Measurements from ENCODE around the gene ARHGDIA. TPM values are rescaled to one million over a fixed set of nuclear protein-coding genes. Genes with fewer than 3 reads are reported as not detected.

ARHGDIA gene
- total RNA-seq, result 282 and 361 TPM in 2 replicates

DNA sequence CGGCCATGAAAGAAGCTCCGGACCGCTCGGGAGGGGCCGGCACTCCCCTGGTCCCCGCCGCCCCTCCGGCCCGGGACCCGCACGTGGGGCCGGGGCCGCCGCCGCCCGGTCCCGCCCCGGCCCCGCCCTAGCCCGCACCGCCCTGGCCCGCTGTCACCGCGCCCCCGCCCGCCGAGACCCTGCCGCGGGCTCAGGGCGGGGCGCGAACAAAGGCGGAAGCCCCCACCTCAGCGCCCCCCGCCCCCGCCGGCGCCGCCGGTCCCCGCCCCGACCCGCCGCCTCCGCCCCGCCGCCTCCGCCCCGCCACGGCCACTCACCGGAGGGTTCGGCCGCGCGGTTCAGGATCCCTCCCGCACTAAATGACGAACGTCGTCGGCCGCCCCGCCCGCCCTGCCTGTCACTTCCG lies at the start of gene ARHGDIA:
Gene ARHGDIA, minus strand, starts transcription at position 357 of the 406 bp plus-strand sequence. CDS start 1,407 bp downstream, outside the sequence.

DNA sequence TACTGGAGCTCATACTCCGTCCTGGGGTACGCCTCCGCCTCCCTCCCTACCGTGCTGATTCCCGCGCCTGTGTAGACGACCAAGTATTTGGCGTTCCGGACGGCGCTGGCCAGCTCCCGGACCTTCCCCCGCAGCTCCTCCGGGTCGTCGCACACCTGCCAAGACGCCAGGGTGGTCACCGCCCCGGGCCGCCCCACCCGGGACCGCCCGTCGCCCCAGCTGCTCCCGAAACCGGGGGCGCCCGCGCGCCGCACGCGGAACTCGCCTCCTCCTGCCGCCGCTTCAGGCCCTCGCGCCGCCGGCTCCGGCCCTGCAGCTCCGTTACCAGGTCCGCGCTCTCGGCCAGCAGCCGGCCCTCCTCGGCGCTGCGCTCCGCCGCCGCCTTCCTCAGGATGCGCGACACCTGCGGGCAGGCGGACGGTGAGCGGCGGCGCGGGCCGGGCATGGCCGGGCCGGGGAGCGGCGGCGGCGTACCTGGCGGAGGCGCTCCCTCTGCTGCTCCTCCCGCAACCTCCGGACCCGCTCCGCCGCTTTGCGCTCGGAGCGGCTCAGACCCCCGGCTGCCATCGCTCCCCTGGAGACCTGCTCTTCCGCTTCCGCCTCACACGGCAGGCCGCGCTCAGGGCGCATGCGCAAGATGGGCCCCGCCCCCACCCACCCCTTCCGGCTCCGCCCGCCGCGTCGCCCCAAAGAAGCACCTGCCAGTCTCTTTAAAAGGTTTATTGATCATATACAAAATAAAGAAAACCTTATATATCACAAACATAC lies 46.6 kb upstream of the ARHGDIA start, which contains the start of gene SIRT7:
Gene SIRT7, minus strand, starts transcription at position 612 of the 768 bp plus-strand sequence. Its CDS starts 45 bp downstream, at position 567.

DNA sequence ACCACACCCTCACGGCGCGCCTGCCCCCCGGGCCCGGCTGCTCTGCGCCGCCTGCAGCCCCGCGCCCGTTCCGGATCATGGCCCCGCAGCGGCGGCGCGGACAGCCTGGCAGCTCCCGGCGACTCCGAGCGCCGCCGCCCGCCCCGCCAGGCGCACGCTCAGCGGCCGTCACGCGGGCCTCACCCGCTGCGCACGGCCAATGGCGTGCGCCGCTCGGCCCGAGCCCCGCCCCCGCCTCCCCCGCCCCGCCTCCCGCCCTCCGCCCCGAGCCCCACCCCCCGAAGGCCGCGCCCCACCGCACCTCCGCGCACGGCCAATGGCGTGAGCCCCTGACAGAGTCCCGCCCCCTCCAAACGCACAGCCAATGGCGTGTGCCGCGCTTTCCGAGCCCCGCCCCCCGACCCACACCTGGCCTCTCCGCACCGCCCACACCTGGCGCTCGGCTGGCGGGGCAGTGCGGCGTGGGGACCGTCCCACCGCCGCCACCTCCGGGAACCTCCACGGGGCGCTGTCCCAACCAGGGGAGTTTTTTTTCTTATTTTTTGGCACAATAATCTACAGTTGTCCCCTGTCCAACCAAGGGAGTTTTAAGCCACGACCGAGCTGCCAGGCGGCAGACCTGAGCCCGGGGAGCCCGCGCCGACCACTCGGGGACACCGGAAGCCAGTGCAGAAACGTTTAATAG lies 40.3 kb upstream of the ARHGDIA start, which contains the start of gene PCYT2:
Gene PCYT2, minus strand, starts transcription at position 123 of the 685 bp plus-strand sequence. Its CDS starts 44 bp downstream, at position 79.

DNA sequence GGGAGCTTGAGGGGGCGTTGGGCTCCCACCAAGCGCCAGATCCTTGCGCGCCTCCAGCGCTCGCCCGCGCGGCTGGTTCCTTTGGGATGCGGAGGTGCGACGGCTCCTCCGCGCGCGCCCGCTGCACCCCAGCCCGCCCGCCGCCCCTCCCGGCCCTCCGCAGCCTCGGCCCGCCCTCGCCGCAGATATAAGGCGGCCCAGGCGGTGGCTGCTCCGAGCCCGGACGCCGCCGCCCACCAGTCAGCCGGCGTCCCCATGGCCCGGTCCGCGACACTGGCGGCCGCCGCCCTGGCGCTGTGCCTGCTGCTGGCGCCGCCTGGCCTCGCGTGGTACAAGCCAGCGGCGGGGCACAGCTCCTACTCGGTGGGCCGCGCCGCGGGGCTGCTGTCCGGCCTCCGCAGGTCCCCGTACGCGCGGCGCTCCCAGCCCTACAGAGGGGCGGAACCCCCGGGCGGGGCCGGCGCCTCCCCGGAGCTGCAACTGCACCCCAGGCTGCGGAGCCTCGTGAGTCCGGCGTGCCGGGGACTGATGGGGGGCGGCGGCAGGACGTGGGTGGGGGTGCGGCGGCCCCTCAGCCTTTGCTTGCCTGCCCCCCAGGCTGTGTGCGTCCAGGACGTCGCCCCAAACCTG lies 31.0 kb upstream of the ARHGDIA start, which contains the start of gene NPB:
Gene NPB, plus strand, starts transcription at position 216 of the 630 bp plus-strand sequence. Its CDS starts 40 bp downstream, at position 256.

DNA sequence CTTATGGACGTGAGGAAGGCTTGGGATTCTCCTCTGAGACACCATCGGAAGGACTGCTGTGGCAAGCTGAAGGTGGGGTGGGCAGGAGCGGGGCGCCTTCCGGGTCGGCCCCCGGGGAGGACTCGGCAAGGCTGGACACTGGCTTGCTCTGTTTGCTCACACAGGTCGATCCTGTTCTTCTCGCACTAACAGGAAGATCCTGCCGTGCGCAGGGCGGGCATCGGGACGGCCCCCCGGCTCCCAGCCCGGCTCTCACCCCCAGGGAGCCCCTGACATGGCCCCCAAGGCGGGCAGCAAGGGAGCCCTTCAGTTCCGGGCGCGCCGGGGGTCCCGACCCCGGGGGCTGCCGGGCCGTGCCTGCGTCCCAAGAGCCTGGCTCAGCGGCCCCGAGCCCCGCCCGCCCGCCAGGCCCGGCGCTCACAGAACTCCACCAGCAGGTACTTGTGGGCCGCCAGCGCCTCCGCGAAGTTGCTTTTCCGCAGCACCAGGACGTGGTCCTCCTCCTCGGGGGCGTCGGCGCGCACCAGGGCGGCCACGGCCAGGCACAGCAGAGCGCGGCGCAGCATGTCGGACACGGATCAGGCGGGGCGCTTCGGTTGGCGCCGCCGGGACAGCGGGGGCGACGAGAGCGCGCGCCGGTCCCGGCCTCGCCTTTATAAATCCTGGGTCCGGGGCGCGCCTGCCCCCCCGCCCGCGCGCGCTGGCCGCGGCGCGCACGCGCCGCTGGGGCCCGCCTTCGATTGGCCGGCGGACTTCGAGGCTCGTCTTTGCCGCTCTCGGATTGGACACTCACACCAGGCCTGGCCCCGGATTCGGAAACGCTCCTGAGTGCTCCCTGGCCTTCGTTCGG lies 11.0 kb downstream of the ARHGDIA start, which contains the start of gene P4HB:
Gene P4HB, minus strand, starts transcription at position 630 of the 850 bp plus-strand sequence. Its CDS starts 64 bp downstream, at position 566.

DNA sequence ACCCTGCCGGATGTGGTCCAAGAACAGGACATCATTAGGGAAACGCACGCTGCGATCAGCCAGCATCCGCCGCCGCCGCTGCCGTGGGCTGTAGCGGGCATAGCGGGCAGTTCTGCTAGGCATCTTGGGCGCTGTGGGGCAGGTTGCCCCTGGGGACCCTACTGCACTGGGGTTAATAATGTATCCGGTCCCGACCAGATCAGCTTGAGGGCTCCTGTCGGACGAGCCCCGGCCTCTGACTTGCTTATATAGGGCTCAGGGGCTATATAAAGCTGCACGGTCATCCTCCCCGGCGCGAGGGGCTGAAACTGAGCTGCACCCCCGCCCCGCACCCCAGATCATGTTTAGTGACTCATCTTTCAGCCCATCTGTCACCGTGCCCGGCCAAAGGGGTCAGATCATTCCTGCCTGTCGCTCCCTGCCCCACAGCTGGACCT lies 36.3 kb downstream of the ARHGDIA start, which contains the start of gene PPP1R27:
Gene PPP1R27, minus strand, starts transcription at position 220 of the 437 bp plus-strand sequence. Its CDS starts 97 bp downstream, at position 123.

DNA sequence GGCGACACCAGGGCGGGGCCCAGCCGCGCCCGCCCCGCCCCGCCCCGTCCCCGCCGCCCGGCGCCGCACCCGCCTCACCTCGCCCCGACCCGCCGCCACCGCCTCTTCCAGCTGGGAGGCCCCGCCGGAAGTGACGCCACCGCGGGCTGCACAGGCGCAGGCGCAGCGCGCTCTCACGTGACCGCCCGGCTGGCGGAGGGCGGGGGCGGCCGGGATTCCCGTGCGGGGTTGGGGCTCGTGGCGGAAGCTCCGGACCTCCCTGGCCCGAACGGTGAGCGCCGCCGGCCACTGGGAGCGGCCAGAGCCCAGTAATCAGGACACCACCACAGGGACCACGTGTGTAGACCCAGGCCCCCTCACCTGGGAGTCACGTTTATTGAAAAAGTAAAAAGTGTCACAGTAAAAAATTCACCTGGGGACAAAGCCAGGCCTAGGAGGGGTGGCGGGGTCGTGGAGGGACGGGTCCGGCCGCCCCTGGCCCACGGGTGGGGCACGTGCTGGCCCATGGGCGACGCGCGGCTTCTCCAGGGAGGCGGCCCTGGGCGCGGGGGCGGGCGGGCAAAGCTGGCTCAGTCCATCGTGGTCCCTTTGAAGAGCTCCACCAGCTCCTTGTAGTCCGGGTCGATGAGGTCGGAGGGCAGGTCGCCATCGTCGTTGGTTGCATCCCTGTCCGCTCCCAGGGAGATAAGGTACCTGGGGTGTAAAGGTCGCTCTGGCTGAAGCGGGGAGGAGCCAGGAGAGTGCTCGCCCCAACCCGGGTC lies 37.8 kb downstream of the ARHGDIA start, which contains the start of gene MCRIP1:
Gene MCRIP1, minus strand, starts transcription at position 132 of the 761 bp plus-strand sequence. CDS start 8,785 bp downstream, outside the sequence.

Other genes with a start within 250 kb of the ARHGDIA start
- gene NPLOC4, start 234.2 kb downstream of the ARHGDIA start, total RNA-seq, result 63.8 and 70.1 TPM in 2 replicates
- gene TSPAN10, start 234.1 kb downstream of the ARHGDIA start, total RNA-seq, result 1.9 and 2.0 TPM in 2 replicates
- 1.2 and 3.2 TPM in 2 replicates for gene PDE6G, start 214.8 kb downstream of the ARHGDIA start, total RNA-seq
- 50.7 and 58.1 TPM in 2 replicates for gene OXLD1, start 204.7 kb downstream of the ARHGDIA start, total RNA-seq
- gene CCDC137, start 204.6 kb downstream of the ARHGDIA start, total RNA-seq, result 11.8 and 17.7 TPM in 2 replicates
- gene ARL16, start 187.5 kb downstream of the ARHGDIA start, total RNA-seq, result 37.7 and 46.4 TPM in 2 replicates
- gene HGS, start 187.3 kb downstream of the ARHGDIA start, total RNA-seq, result 88.8 and 125 TPM in 2 replicates
- 80.1 and 94.3 TPM in 2 replicates for gene MRPL12, start 168.0 kb downstream of the ARHGDIA start, total RNA-seq
- 12.7 and 23.0 TPM in 2 replicates for gene SLC25A10, start 159.1 kb downstream of the ARHGDIA start, total RNA-seq
- gene GCGR, start 67.2 kb downstream of the ARHGDIA start, total RNA-seq, result not detected in 2 replicates
- gene MCRIP1, start 38.0 kb downstream of the ARHGDIA start, total RNA-seq, result 103 and 127 TPM in 2 replicates
- not detected in 2 replicates for gene PPP1R27, start 36.3 kb downstream of the ARHGDIA start, total RNA-seq
- gene P4HB, start 10.8 kb downstream of the ARHGDIA start, total RNA-seq, result 1,723 and 2,500 TPM in 2 replicates
- gene ALYREF, start 20.2 kb upstream of the ARHGDIA start, total RNA-seq, result 235 and 249 TPM in 2 replicates
- 273 and 321 TPM in 2 replicates for gene ANAPC11, start 20.4 kb upstream of the ARHGDIA start, total RNA-seq
- gene NPB, start 30.9 kb upstream of the ARHGDIA start, total RNA-seq, result under 0.01 TPM in 1 of 2 replicates, not detected in the other
- 131 and 163 TPM in 2 replicates for gene PCYT2, start 40.1 kb upstream of the ARHGDIA start, total RNA-seq
- 23.7 and 27.7 TPM in 2 replicates for gene SIRT7, start 46.8 kb upstream of the ARHGDIA start, total RNA-seq
- 8.3 and 8.4 TPM in 2 replicates for gene MAFG, start 56.4 kb upstream of the ARHGDIA start, total RNA-seq
- gene PYCR1, start 66.0 kb upstream of the ARHGDIA start, total RNA-seq, result 183 and 184 TPM in 2 replicates
- gene MYADML2, start 75.9 kb upstream of the ARHGDIA start, total RNA-seq, result not detected in 2 replicates
- not detected in 2 replicates for gene NOTUM, start 89.8 kb upstream of the ARHGDIA start, total RNA-seq
- gene ASPSCR1, start 106.3 kb upstream of the ARHGDIA start, total RNA-seq, result 28.0 and 32.1 TPM in 2 replicates
- gene CENPX, start 151.5 kb upstream of the ARHGDIA start, total RNA-seq, result 121 and 149 TPM in 2 replicates
- gene LRRC45, start 152.0 kb upstream of the ARHGDIA start, total RNA-seq, result 16.4 and 20.4 TPM in 2 replicates
- gene RAC3, start 160.3 kb upstream of the ARHGDIA start, total RNA-seq, result 27.1 and 38.8 TPM in 2 replicates
- gene DCXR, start 166.4 kb upstream of the ARHGDIA start, total RNA-seq, result 180 and 192 TPM in 2 replicates
- 63.3 and 67.2 TPM in 2 replicates for gene RFNG, start 180.5 kb upstream of the ARHGDIA start, total RNA-seq
- gene GPS1, start 180.6 kb upstream of the ARHGDIA start, total RNA-seq, result 179 and 206 TPM in 2 replicates
- gene DUS1L, start 194.5 kb upstream of the ARHGDIA start, total RNA-seq, result 60.5 and 72.7 TPM in 2 replicates
- gene FASN, start 226.9 kb upstream of the ARHGDIA start, total RNA-seq, result 574 and 633 TPM in 2 replicates